HepG2 (cell line): ENCODE measurements around the gene SH3PXD2A. TPM values are rescaled to one million over a fixed set of nuclear protein-coding genes. Genes with fewer than 3 reads are reported as not detected.

Experiments used
- ATAC-seq: fragments of 200-7000 bp; cut with Tn5 transposase; 3 replicates; pipeline ENCODE4 v1.9.1; 2020; ENCODE audit warnings: mild to moderate bottlenecking, moderate library complexity
- BruUV-seq: library from RNA; stranded (reverse); fragments of 400-500 nt; replicated peaks from 2 replicates; lab custom pipeline; 2021; lab: Mats Ljungman, UMichigan
- CTCF ChIA-PET: fragments of 300-600 bp; formaldehyde crosslinking; extraction: SDS; loops from one replicate; lab custom pipeline; 2021; ENCODE audit warnings: low total read pairs, inconsistent platforms, low intra/inter-chr PET ratio; lab: Yijun Ruan, JAX
- POLR2A ChIA-PET: fragments of 350-600 bp; sonication (Branson Sonifier 250); formaldehyde crosslinking; loops from one replicate; lab custom pipeline; 2020; ENCODE audit warnings: antibody characterized with exemption, inconsistent platforms; lab: Yijun Ruan, JAX
- DNase-seq: peaks from one replicate; pipeline ENCODE4 v3.0.0-alpha.2; 2015; ENCODE audit warnings: low spot score
- FAIRE-seq: peaks from 3 replicates; lab custom pipeline; 2011; peaks lifted over from hg19 to GRCh38; lab: Jason Lieb, UNC
- H2AFZ ChIP-seq: one replicate; pipeline ENCODE4 v1.6.1; 2011; ENCODE audit warnings: low read length, inconsistent platforms
- H3K27ac ChIP-seq: fragments of 300-600 bp; 3 replicates; pipeline ENCODE4 v1.8.0; 2011; ENCODE audit warnings: mixed run types, mild to moderate bottlenecking, mixed read lengths, low read length, inconsistent platforms; ENCODE audit not compliant: insufficient read depth; ENCODE audit errors: extremely low read length
- H3K27me3 ChIP-seq, 2 experiments: fragments of 200-600 bp in 1 of 2; 2 replicates in 1 of 2; 3 replicates in 1 of 2; pipeline versions ENCODE4 v1.6.0 to v1.8.0; 2011; ENCODE audit warnings: low read length in 2 of 2, mild to moderate bottlenecking in 2 of 2, moderate library complexity in 2 of 2, inconsistent platforms in 1 of 2; ENCODE audit not compliant: insufficient read depth in 2 of 2, control insufficient read depth in 1 of 2
- H3K36me3 ChIP-seq, 2 experiments: fragments of 200-600 bp in 1 of 2; replicated peaks in 1 of 2; 2 replicates in 1 of 2; 3 replicates in 1 of 2; pipeline versions ENCODE4 v1.5.1 to v1.8.0; 2011; ENCODE audit warnings: low read length in 2 of 2, inconsistent platforms in 1 of 2; ENCODE audit not compliant: insufficient read depth in 2 of 2, control insufficient read depth in 1 of 2
- H3K4me1 ChIP-seq: 2 replicates; pipeline ENCODE4 v1.5.1; 2012; ENCODE audit warnings: low read length, inconsistent platforms; ENCODE audit not compliant: insufficient read depth
- H3K4me2 ChIP-seq: 2 replicates; pipeline ENCODE4 v1.6.0; 2011; ENCODE audit warnings: low read depth, low read length, inconsistent platforms
- H3K4me3 ChIP-seq, 3 experiments: fragments of 200-600 bp in 1 of 3; sonication (generic), shearing (Covaris generic) in 1 of 3; replicated peaks in 1 of 3; 2 replicates each; pipeline ENCODE4 v1.5.1; 2011 to 2016; ENCODE audit warnings: low read length in 3 of 3, inconsistent platforms in 2 of 3, low read depth in 2 of 3, mild to moderate bottlenecking in 2 of 3, control low read depth in 1 of 3, mixed read lengths in 1 of 3; ENCODE audit not compliant: insufficient read depth in 1 of 3
- H3K79me2 ChIP-seq: one replicate; pipeline ENCODE4 v1.6.1; 2011; ENCODE audit warnings: low read length, inconsistent platforms; ENCODE audit not compliant: insufficient read depth
- H3K9ac ChIP-seq: 2 replicates; pipeline ENCODE4 v1.6.0; 2011; ENCODE audit warnings: mild to moderate bottlenecking, low read depth, low read length, inconsistent platforms; ENCODE audit not compliant: insufficient read depth
- H3K9me3 ChIP-seq: 2 replicates; pipeline ENCODE4 v1.5.1; 2012; ENCODE audit warnings: mild to moderate bottlenecking, low read length
- H4K20me1 ChIP-seq: 2 replicates; pipeline ENCODE4 v1.6.0; 2011; ENCODE audit warnings: inconsistent platforms, mild to moderate bottlenecking, low read length, moderate library complexity; ENCODE audit not compliant: insufficient read depth
- CHCHD3 ChIP-seq: sonication (generic); formaldehyde crosslinking; IDR thresholded peaks from 2 replicates; pipeline ENCODE4 v1.8.0; 2022; ENCODE audit warnings: mild to moderate bottlenecking, missing genetic modification reagents, moderate library complexity
- HNRNPLL ChIP-seq: fragments of 200-400 bp; formaldehyde crosslinking; IDR thresholded peaks from 2 replicates; pipeline ENCODE4 v1.6.1; 2017; ENCODE audit warnings: mild to moderate bottlenecking, low read depth, low read length; ENCODE audit not compliant: poor library complexity, severe bottlenecking
- ISL2 ChIP-seq: sonication (generic); formaldehyde crosslinking; IDR thresholded peaks from 2 replicates; pipeline ENCODE4 v1.5.0; 2020; ENCODE audit warnings: missing genetic modification reagents
- KMT2B ChIP-seq: IDR thresholded peaks from 2 replicates; pipeline ENCODE4 v1.6.1; 2016; ENCODE audit warnings: missing genetic modification reagents, missing compliant biosample characterization
- NBN ChIP-seq: fragments of 450-650 bp; conservative IDR thresholded peaks from 2 replicates; pipeline ENCODE4 v1.6.1; 2017
- ZNF430 ChIP-seq: sonication (generic); formaldehyde crosslinking; IDR thresholded peaks from 2 replicates; pipeline ENCODE4 v1.9.0; 2021; ENCODE audit warnings: mild to moderate bottlenecking, missing genetic modification reagents
- ZNF792 ChIP-seq: IDR thresholded peaks from 2 replicates; pipeline ENCODE4 v1.6.1; 2016
- WGBS: methylation state at CpG from one replicate; pipeline ENCODE4 v1.1.6; 2017; ENCODE audit warnings: low lambda C conversion rate; 5-methylcytosine and 5-hydroxymethylcytosine counted together
- in situ Hi-C: cut with HindIII; loops from 2 replicates; pipeline ENCODE4 v1.10.0; 2017; ENCODE audit warnings: low pct_unique_long_range_greater_than_20kb; ENCODE audit not compliant: extremely low pct_ligation_motif_present
- intact Hi-C: fragments of 100-400 bp; cut with micrococcal nuclease; formaldehyde crosslinking; loops from one replicate; pipeline ENCODE4 v1.10.0; 2022; ENCODE audit not compliant: unreplicated experiment
- polyA plus RNA-seq, 8 experiments: library from polyadenylated mRNA; depleted of rRNA in 3 of 8; stranded (reverse) in 7 of 8; unstranded in 1 of 8; fragments of >200 nt; fragmentation: Illumina TruSeq in 4 of 8; extraction: Trizol in 4 of 8; gene quantifications; 2 replicates each; pipeline versions ENCODE4 v1.2.1 to v1.2.3, GENCODE V29; 2011 to 2016; ENCODE audit warnings: low read depth in 4 of 8, missing spikeins in 1 of 8, mixed read lengths in 1 of 8; ENCODE audit not compliant: insufficient read depth in 1 of 8
- total RNA-seq, 5 experiments: library from RNA; depleted of rRNA; stranded (reverse); fragments of >200 nt; fragmentation: Illumina TruSeq; extraction: Trizol; gene quantifications; 2 replicates each; pipeline ENCODE4 v1.2.3, GENCODE V29; 2016; ENCODE audit warnings: low read depth in 1 of 5
- TF ChIP-seq, protein P1 (sequence below): sonication (generic); formaldehyde crosslinking; IDR thresholded peaks from 2 replicates; pipeline ENCODE4 v1.5.0; 2020; ENCODE audit warnings: mild to moderate bottlenecking, missing genetic modification reagents, borderline replicate concordance
- TF ChIP-seq, protein P2 (sequence below): sonication (generic); formaldehyde crosslinking; IDR thresholded peaks from 2 replicates; pipeline ENCODE4 v1.4.0; 2020; ENCODE audit warnings: missing genetic modification reagents
- TF ChIP-seq, protein P3 (sequence below): IDR thresholded peaks from 2 replicates; pipeline ENCODE4 v1.6.1; 2012; ENCODE audit warnings: low read length, improper control_type of control experiment

The SH3PXD2A gene
- total and polyA plus RNA-seq, 2 of the 13 experiments (the other 11 are each of a cell fraction or from before 2014, with no cell fraction given): 11.1 to 11.3 TPM

DNA sequence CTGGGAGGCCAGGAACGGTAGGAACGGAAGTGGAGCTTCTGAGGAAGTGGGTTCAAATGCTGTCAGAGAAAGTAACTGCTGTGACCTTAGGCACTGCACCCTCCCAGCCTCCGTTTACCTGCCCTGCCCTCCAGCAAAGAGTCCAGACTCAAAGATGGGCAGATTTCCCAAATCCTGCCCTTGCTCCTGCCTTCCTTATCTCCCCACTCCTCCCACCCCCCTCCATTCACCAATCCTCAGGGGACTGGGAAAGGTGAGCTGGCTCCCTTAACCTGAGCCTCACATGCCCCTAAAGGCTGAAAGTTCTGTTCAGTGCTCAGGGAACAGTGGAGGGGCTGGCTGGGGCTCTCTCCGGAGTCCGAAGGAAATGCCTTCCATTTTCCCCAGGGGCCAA, 161.6 kb downstream of the SH3PXD2A start:
- intact Hi-C loops (no loop called here), in situ Hi-C loops (no loop called here)
- H3K9ac ChIP-seq: no peak overlapping the region
- ChIA-PET POLR2A (no interaction called here), CTCF (no interaction called here)
- peaks cover 7% of the 10 kb centered on the region; the same call in 1 of the 2 replicates for H4K20me1 ChIP-seq
- no peak overlapping the region for H3K4me3 ChIP-seq
- H3K4me1 ChIP-seq: peaks cover 18% of the 10 kb centered on the region
- H3K27ac ChIP-seq: no peak overlapping the region
- no peaks in the 10 kb centered on the region for H3K27me3 ChIP-seq
- ATAC-seq: no peak
- 92% methylated on average over 5 of the region's 5 CpGs for WGBS
- no TSS peak for BruUV-seq
- H3K36me3 ChIP-seq: peaks cover 7 to 28% of the 10 kb centered on the region in 2 experiments; a peak in 4 of 5 replicates
- no peaks in the 10 kb centered on the region for H3K9me3 ChIP-seq
- H3K4me2 ChIP-seq: no peak overlapping the region
- FAIRE-seq: no peak
- no peak for DNase-seq
- H2AFZ ChIP-seq: no peak overlapping the region
- no peaks in the 10 kb centered on the region for H3K79me2 ChIP-seq
- TF ChIP-seq NBN (no peak), KMT2B (no peak), HNRNPLL (no peak), ISL2 (no peak), ZNF792 (CRISPR knock-in tag) (no peak), ZNF430 (CRISPR knock-in tag) (no peak), CHCHD3 (CRISPR knock-in tag) (no peak)
- TF ChIP-seq, protein P1, sequence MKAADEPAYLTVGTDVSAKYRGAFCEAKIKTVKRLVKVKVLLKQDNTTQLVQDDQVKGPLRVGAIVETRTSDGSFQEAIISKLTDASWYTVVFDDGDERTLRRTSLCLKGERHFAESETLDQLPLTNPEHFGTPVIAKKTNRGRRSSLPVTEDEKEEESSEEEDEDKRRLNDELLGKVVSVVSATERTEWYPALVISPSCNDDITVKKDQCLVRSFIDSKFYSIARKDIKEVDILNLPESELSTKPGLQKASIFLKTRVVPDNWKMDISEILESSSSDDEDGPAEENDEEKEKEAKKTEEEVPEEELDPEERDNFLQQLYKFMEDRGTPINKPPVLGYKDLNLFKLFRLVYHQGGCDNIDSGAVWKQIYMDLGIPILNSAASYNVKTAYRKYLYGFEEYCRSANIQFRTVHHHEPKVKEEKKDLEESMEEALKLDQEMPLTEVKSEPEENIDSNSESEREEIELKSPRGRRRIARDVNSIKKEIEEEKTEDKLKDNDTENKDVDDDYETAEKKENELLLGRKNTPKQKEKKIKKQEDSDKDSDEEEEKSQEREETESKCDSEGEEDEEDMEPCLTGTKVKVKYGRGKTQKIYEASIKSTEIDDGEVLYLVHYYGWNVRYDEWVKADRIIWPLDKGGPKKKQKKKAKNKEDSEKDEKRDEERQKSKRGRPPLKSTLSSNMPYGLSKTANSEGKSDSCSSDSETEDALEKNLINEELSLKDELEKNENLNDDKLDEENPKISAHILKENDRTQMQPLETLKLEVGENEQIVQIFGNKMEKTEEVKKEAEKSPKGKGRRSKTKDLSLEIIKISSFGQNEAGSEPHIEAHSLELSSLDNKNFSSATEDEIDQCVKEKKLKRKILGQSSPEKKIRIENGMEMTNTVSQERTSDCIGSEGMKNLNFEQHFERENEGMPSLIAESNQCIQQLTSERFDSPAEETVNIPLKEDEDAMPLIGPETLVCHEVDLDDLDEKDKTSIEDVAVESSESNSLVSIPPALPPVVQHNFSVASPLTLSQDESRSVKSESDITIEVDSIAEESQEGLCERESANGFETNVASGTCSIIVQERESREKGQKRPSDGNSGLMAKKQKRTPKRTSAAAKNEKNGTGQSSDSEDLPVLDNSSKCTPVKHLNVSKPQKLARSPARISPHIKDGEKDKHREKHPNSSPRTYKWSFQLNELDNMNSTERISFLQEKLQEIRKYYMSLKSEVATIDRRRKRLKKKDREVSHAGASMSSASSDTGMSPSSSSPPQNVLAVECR: no peak
- TF ChIP-seq, protein P2, sequence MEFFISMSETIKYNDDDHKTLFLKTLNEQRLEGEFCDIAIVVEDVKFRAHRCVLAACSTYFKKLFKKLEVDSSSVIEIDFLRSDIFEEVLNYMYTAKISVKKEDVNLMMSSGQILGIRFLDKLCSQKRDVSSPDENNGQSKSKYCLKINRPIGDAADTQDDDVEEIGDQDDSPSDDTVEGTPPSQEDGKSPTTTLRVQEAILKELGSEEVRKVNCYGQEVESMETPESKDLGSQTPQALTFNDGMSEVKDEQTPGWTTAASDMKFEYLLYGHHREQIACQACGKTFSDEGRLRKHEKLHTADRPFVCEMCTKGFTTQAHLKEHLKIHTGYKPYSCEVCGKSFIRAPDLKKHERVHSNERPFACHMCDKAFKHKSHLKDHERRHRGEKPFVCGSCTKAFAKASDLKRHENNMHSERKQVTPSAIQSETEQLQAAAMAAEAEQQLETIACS (CRISPR knock-in tag): no peak
- TF ChIP-seq, protein P3, sequence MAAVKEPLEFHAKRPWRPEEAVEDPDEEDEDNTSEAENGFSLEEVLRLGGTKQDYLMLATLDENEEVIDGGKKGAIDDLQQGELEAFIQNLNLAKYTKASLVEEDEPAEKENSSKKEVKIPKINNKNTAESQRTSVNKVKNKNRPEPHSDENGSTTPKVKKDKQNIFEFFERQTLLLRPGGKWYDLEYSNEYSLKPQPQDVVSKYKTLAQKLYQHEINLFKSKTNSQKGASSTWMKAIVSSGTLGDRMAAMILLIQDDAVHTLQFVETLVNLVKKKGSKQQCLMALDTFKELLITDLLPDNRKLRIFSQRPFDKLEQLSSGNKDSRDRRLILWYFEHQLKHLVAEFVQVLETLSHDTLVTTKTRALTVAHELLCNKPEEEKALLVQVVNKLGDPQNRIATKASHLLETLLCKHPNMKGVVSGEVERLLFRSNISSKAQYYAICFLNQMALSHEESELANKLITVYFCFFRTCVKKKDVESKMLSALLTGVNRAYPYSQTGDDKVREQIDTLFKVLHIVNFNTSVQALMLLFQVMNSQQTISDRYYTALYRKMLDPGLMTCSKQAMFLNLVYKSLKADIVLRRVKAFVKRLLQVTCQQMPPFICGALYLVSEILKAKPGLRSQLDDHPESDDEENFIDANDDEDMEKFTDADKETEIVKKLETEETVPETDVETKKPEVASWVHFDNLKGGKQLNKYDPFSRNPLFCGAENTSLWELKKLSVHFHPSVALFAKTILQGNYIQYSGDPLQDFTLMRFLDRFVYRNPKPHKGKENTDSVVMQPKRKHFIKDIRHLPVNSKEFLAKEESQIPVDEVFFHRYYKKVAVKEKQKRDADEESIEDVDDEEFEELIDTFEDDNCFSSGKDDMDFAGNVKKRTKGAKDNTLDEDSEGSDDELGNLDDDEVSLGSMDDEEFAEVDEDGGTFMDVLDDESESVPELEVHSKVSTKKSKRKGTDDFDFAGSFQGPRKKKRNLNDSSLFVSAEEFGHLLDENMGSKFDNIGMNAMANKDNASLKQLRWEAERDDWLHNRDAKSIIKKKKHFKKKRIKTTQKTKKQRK: no peak
